Umbilical cord (tissue), 2 donors: ENCODE measurements around the gene ASB4. TPM values are rescaled to one million over a fixed set of nuclear protein-coding genes. Genes with fewer than 3 reads are reported as not detected.
A peak's percentile ranks its signal among the peaks of the same experiment; 100 is the strongest.
"Not testable (repeated sequence)": the region's sequence is repeated elsewhere in the genome, so short reads cannot be mapped to it uniquely, and the experiment has no call there.

Source experiments
- DNase-seq: peaks from one replicate; pipeline ENCODE4 v3.0.0-alpha.2; 2015; ENCODE audit warnings: low spot score
- total RNA-seq: library from RNA; depleted of rRNA; stranded (reverse); fragments of >200 nt; gene quantifications from one replicate; pipeline ENCODE4 v1.2.3, GENCODE V29; 2014; ENCODE audit warnings: low replicate concordance; ENCODE audit not compliant: insufficient read depth

ASB4 gene
- total RNA-seq, 1 donor from 2014 or later: 2.2 TPM

- DNase-seq: no peak
Measured at GRCh38 chr7:95478272-95479037, 7.3 kb upstream of the ASB4 start.

GRCh38 chr7:95479992-95480624, 5.6 kb upstream of the ASB4 start:
- DNase-seq: no peak

- no peak for DNase-seq
Measured at GRCh38 chr7:95481271-95482165, 4.2 kb upstream of the ASB4 start.

- DNase-seq: peak; percentile 87
Measured at GRCh38 chr7:95482424-95482823, 3.3 kb upstream of the ASB4 start.

- DNase-seq: peak; percentile 89
Measured at GRCh38 chr7:95490231-95490762, 4.6 kb downstream of the ASB4 start.

GRCh38 chr7:95491201-95491600, 5.5 kb downstream of the ASB4 start:
- no peak for DNase-seq

GRCh38 chr7:95491634-95492314, 6.0 kb downstream of the ASB4 start:
- peak; percentile 71 for DNase-seq

- DNase-seq: no peak
Measured at GRCh38 chr7:95493247-95493646, 7.5 kb downstream of the ASB4 start.

GRCh38 chr7:95493844-95494243, 8.1 kb downstream of the ASB4 start:
- no peak for DNase-seq

GRCh38 chr7:95501261-95501832, 15.6 kb downstream of the ASB4 start:
- DNase-seq: no peak

GRCh38 chr7:95502403-95502802, 16.7 kb downstream of the ASB4 start:
- no peak for DNase-seq

GRCh38 chr7:95503271-95504131, 17.8 kb downstream of the ASB4 start:
- no peak for DNase-seq

- DNase-seq: not testable (repeated sequence)
Measured at GRCh38 chr7:95504132-95504588, 18.4 kb downstream of the ASB4 start.

GRCh38 chr7:95508780-95509179, 23.0 kb downstream of the ASB4 start:
- DNase-seq: no peak

GRCh38 chr7:95509199-95509598, 23.5 kb downstream of the ASB4 start:
- DNase-seq: peak; percentile 35

- DNase-seq: peak; percentile 62
Measured at GRCh38 chr7:95511716-95512260, 26.0 kb downstream of the ASB4 start.

GRCh38 chr7:95517458-95517857, 31.7 kb downstream of the ASB4 start:
- DNase-seq: no peak

GRCh38 chr7:95517870-95518269, 32.1 kb downstream of the ASB4 start:
- no peak for DNase-seq

GRCh38 chr7:95520136-95520535, 34.4 kb downstream of the ASB4 start:
- DNase-seq: no peak

- DNase-seq: no peak
Measured at GRCh38 chr7:95525503-95525902, 39.8 kb downstream of the ASB4 start.
